LNCaP clone FGC (cell line): ENCODE measurements around the gene YWHAG.
"Not testable (repeated sequence)": the region's sequence is repeated elsewhere in the genome, so short reads cannot be mapped to it uniquely, and the experiment has no call there.

Experiments
- DNase-seq: peaks from one replicate; pipeline ENCODE4 v3.0.0-alpha.2; 2011; ENCODE audit warnings: low read depth
- H3K4me3 ChIP-seq: 2 replicates; pipeline ENCODE4 v1.5.1; 2011; ENCODE audit warnings: mild to moderate bottlenecking, low read depth, low read length, control low read depth
- CTCF ChIP-seq: IDR thresholded peaks from 2 replicates; pipeline ENCODE4 v1.5.1; 2012; ENCODE audit warnings: mild to moderate bottlenecking; ENCODE audit not compliant: control insufficient read depth, insufficient read depth; ENCODE audit errors: extremely low read depth

The YWHAG gene

GRCh38 chr7:76397409-76398183 is 38.8 kb upstream of the YWHAG start:
- peak; percentile 27 for DNase-seq
- H3K4me3 ChIP-seq: peak overlapping the region; percentile 58
- TF ChIP-seq CTCF: no peak

- peak overlapping the region; percentile 58 for H3K4me3 ChIP-seq
- DNase-seq: no peak
- no peak for TF ChIP-seq CTCF
Observed at GRCh38 chr7:76396864-76397263, 38.1 kb upstream of the YWHAG start.

- no peak for TF ChIP-seq CTCF
- no peak for DNase-seq
- no peak overlapping the region for H3K4me3 ChIP-seq
Observed at GRCh38 chr7:76395965-76396726, 37.4 kb upstream of the YWHAG start.

GRCh38 chr7:76395605-76395964 is 36.8 kb upstream of the YWHAG start:
- H3K4me3 ChIP-seq, DNase-seq: not testable (repeated sequence)

- DNase-seq: no peak
- H3K4me3 ChIP-seq: no peak overlapping the region
- TF ChIP-seq CTCF: no peak
Observed at GRCh38 chr7:76394957-76395356, 36.2 kb upstream of the YWHAG start.

- DNase-seq: peak; percentile 50
- H3K4me3 ChIP-seq: peak overlapping the region; percentile 60
- no peak for TF ChIP-seq CTCF
Observed at GRCh38 chr7:76393116-76394031, 34.6 kb upstream of the YWHAG start.
